ENCODE data around the gene COASY. TPM values are rescaled to one million over a fixed set of nuclear protein-coding genes. Genes with fewer than 3 reads are reported as not detected.
A peak's percentile ranks its signal among the peaks of the same experiment; 100 is the strongest.

COASY gene
- total RNA-seq, 1 donor from 2014 or later, result 61.4 TPM

DNA sequence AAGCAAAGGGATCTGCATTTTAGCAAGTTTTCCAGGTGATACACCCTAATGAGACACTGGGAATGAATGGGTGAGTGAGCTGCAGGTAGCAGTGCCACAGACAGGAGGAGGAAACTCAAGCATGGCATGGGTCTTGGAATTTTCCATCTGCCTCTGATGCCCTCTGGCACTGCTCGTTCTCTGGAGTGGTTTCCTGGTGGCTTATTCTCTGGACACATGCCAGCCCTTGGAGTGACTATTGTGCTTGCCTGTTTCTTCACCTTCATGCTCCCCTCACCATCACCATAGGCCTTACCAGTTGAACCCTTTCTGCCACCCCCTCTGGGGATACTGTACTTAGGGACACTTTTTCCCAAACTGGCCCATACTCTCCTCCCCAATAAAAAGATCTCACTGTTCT lies 1.6 kb downstream of the COASY start:
- Mint-ChIP-seq H3K9me3 (no peaks in the 10 kb centered on the region), H3K36me3 (no peaks in the 10 kb centered on the region), H3K27me3 (ENCODE audit: low read depth) (no peaks in the 10 kb centered on the region), H3K4me1 (peaks cover 34% of the 10 kb centered on the region), H3K4me3 (peak overlapping the region; percentile 87), H3K27ac (no peak overlapping the region)
- TF ChIP-seq, protein P1, sequence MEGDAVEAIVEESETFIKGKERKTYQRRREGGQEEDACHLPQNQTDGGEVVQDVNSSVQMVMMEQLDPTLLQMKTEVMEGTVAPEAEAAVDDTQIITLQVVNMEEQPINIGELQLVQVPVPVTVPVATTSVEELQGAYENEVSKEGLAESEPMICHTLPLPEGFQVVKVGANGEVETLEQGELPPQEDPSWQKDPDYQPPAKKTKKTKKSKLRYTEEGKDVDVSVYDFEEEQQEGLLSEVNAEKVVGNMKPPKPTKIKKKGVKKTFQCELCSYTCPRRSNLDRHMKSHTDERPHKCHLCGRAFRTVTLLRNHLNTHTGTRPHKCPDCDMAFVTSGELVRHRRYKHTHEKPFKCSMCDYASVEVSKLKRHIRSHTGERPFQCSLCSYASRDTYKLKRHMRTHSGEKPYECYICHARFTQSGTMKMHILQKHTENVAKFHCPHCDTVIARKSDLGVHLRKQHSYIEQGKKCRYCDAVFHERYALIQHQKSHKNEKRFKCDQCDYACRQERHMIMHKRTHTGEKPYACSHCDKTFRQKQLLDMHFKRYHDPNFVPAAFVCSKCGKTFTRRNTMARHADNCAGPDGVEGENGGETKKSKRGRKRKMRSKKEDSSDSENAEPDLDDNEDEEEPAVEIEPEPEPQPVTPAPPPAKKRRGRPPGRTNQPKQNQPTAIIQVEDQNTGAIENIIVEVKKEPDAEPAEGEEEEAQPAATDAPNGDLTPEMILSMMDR (IDR thresholded peaks at IDR 0.05; ENCODE audit: unreplicated experiment), result no peak
- no peak for DNase-seq (ENCODE audit: low spot score in 2 of 2, unreplicated experiment in 2 of 2)

DNA sequence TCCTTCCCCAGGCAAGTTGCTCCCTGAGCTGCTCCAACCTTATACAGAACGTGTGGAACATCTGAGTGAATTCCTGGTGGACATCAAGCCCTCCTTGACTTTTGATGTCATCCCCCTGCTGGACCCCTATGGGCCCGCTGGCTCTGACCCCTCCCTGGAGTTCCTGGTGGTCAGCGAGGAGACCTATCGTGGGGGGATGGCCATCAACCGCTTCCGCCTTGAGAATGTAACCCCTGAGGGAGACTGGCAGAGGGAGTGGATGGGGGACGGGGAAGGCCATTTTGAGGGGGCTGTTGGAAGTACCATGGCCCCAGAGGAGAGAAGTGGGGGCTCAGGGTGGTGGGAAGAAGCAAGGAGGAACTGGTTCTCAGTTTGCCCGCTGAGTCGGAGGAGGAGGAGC lies 2.0 kb downstream of the COASY start:
- Mint-ChIP-seq H3K4me1 (peaks cover 34% of the 10 kb centered on the region), H3K9me3 (no peaks in the 10 kb centered on the region), H3K36me3 (no peaks in the 10 kb centered on the region), H3K27ac (no peak overlapping the region), H3K4me3 (peak overlapping the region; percentile 87), H3K27me3 (ENCODE audit: low read depth) (no peaks in the 10 kb centered on the region)
- TF ChIP-seq, protein P1 (IDR thresholded peaks at IDR 0.05; ENCODE audit: unreplicated experiment), result no peak
- DNase-seq (ENCODE audit: low spot score in 2 of 2, unreplicated experiment in 2 of 2), result no peak

DNA sequence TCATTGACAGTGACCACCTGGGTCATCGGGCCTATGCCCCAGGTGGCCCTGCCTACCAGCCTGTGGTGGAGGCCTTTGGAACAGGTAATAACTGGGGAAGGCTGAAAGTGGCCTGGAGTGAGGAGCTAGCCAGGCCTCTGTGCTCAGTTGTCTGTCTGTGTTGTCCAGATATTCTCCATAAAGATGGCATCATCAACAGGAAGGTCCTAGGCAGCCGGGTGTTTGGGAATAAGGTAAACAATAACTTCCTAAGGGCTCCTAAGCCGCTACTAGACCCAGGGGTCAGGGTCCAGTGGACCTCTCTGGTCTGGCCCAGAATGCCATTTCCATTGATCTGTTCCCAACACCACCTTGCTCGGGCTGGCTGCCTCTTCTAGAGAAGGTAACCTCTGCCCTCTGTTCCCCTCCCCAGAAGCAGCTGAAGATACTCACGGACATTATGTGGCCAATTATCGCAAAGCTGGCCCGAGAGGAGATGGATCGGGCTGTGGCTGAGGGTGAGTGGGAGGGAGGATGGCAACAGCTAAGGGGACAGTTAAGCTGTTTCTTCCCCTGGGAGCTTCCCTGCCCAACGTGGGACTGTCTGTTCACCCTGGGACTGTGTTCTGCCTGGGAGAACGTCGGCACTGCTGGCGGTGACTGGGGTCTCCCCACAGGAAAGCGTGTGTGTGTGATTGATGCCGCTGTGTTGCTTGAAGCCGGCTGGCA lies 3.0 kb downstream of the COASY start:
- Mint-ChIP-seq H3K4me3 (peak overlapping the region; percentile 34), H3K36me3 (peaks cover 2% of the 10 kb centered on the region), H3K4me1 (peaks cover 34% of the 10 kb centered on the region), H3K27ac (no peak overlapping the region), H3K9me3 (no peaks in the 10 kb centered on the region), H3K27me3 (ENCODE audit: low read depth) (no peaks in the 10 kb centered on the region)
- TF ChIP-seq, protein P1 (IDR thresholded peaks at IDR 0.05; ENCODE audit: unreplicated experiment), result no peak
- no peak for DNase-seq (ENCODE audit: low spot score in 2 of 2, unreplicated experiment in 2 of 2)

DNA sequence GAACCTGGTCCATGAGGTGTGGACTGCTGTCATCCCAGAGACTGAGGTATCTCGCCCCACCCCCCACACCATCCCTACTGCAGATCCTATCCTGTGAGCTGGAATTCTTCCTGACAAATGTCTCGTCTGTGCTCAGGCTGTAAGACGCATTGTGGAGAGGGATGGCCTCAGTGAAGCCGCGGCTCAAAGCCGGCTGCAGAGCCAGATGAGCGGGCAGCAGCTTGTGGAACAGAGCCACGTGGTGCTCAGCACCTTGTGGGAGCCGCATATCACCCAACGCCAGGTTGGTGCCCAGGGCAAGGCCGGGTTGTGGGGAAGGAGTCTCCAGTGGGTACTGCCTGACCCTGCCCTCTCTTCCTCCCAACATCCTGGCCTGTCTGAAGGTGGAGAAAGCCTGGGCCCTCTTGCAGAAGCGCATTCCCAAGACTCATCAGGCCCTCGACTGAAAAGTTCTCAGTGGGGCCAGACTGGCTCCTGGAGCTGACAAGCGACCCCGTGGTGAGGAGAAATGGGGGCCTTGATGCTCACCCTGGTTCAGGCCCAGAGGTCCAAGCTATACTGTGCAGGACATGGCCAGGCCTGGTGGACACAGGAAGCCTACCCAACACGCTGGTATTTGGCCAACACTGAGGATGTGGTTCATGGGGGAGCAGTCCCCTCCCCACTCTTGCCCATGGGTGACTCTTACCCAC lies 3.7 kb downstream of the COASY start:
- DNase-seq (ENCODE audit: low spot score in 2 of 2, unreplicated experiment in 2 of 2), result no peak
- Mint-ChIP-seq H3K4me3 (peak overlapping the region; percentile 94), H3K4me1 (peaks cover 31% of the 10 kb centered on the region), H3K36me3 (peaks cover 2% of the 10 kb centered on the region), H3K27ac (no peak overlapping the region), H3K27me3 (ENCODE audit: low read depth) (no peaks in the 10 kb centered on the region), H3K9me3 (no peaks in the 10 kb centered on the region)
- TF ChIP-seq, protein P1 (IDR thresholded peaks at IDR 0.05; ENCODE audit: unreplicated experiment), result no peak

DNA sequence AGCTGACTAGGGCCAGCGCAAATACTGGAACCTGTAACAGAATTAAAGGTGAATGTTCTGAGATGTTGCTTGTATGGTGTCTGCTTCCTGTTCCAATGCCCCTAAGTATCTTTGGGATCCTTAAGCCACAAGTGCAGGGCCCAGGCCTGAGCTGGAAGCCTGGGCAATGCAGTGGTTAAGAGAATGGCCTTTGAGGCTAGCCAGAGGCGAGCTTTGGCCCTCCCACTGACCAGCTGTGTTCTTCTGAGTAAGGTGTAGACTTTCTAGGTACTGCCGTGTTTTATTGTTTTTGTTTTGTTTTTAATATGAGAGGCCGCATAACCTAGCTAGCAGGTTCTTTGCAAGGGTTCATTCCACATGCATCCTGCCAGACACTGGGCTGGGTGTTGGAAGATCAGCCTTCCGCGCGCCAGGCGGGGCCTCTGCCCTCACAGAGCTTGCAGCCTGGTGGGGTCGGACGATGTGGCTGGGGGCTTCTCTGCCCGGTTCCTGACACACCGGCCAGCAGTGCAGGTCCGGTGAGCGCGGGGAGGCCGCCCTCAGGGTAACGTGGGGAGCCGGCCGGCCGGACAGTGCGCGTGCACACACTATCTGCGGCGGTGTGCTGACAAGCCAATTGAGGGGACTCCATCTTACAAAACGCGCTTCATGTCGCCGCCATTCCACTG lies 4.4 kb downstream of the COASY start:
- TF ChIP-seq, protein P1 (IDR thresholded peaks at IDR 0.05; ENCODE audit: unreplicated experiment), result no peak
- peaks cover 29% of the 10 kb centered on the region for H3K4me1 Mint-ChIP-seq
- H3K9me3 Mint-ChIP-seq, result no peaks in the 10 kb centered on the region
- H3K27me3 Mint-ChIP-seq (ENCODE audit: low read depth), result no peaks in the 10 kb centered on the region
- peak overlapping the region; percentile 94 for H3K4me3 Mint-ChIP-seq
- peaks cover 6% of the 10 kb centered on the region for H3K36me3 Mint-ChIP-seq
- no peak for DNase-seq (ENCODE audit: low spot score in 2 of 2, unreplicated experiment in 2 of 2)
- peak overlapping the region; percentile 87 for H3K27ac Mint-ChIP-seq

Measured in mesothelial cell of epicardium (in vitro differentiated cells).